GM04504 (cell line): ENCODE data around the gene EDARADD.
"Not testable (repeated sequence)": the region's sequence is repeated elsewhere in the genome, so short reads cannot be mapped to it uniquely, and the experiment has no call there.

Experiments used
- DNase-seq: peaks from one replicate; pipeline ENCODE4 v3.0.0-alpha.2; 2012; ENCODE audit warnings: low read depth

The EDARADD gene

GRCh38 chr1:236489710-236490377, 95.8 kb downstream of the EDARADD start:
- peak; percentile 24 for DNase-seq

GRCh38 chr1:236491469-236492136, 97.5 kb downstream of the EDARADD start:
- no peak for DNase-seq

- DNase-seq, result no peak
These were observed 98.3 kb downstream of the EDARADD start for GRCh38 chr1:236492378-236492777.

DNA sequence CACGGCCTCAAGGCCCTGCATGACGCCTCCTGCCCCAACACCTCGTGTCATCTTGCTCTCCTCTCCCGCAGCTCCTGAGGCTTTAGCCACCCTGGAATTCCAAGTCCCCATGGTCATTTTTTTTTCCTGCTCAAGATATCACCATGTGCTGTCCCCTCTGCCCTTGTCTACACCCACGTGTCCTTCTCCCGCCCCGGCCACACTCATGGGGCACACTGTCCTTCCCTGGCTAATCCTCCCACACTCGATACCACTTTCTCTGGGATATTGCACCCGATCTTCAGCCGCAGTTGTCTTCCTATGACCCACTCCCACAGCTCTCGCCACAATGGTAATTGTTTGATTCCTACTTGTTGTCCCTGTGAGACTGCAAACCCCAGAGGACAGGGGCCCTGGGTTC, 100.0 kb downstream of the EDARADD start:
- DNase-seq, result no peak

GRCh38 chr1:236494586-236495466, 100.7 kb downstream of the EDARADD start:
- no peak for DNase-seq

DNA sequence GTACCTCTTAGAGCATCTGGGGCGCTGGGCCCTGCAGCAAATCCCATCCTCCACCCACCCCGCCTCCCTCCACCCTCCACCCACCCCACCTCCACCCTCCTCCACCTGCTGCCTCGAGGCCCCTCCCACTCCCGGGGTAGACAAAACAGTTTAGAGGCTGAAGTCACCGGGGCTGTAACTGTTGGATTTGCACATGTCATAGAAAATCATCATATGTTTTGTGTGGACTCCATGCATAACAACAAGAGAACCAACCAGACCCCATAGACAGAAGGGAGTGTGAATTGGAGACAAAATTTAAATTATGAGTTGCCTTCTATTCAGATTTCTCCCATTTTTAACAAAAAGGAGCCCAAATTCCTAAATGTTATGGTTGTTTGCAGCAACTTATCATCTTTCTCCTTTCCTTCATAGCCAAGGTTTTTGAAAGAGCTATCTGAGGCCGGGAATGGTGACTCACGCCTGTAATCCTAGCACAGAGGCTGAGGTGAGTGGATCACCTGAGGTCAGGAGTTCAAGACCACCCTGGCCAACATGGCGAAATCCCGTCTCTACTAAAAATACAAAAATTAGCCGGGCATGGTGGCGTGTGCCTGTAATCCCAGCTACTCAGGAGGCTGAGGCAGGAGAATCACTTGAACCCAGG, 101.5 kb downstream of the EDARADD start:
- no peak for DNase-seq

DNA sequence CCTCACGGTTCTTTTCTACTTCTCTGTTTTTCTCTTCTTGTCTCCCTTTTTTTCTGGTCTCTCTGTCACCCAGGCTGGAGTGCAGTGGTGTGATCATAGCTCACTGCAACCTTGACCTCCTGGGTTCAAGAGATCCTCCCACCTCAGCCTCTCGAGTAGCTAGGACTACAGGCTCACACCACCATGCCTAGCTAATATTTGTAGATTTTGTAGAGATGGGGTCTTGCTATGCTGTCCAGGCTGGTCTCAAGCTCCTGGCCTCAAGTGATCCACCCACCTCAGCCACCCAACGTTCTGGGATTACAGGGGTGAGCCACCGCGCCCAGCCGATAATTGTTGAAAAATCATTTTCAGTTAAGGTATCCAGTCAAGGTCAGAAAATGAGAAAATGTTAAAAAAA, 103.8 kb downstream of the EDARADD start:
- no peak for DNase-seq

DNA sequence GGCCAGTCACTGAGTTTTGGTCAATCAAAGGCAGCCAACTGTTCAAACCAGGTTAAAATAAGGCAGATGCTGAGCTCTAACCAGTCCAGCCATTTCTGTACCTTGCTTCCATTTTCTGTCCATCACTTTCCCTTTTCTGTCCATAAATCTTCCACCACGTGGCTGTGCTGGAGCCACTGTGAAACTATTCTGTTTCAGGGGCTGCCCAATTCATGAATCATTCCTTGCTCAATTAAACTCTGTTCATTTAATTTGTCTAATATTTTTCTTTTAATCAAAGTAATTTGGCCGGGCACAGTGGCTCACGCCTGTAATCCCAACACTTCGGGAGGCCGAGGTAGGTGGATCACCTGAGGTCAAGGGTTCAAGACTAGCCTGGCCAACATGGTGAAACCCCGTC, 107.0 kb downstream of the EDARADD start:
- DNase-seq, result no peak

- DNase-seq, result no peak
These were observed 108.5 kb downstream of the EDARADD start for GRCh38 chr1:236502579-236502971.

- no peak for DNase-seq
These were observed 109.0 kb downstream of the EDARADD start for GRCh38 chr1:236502972-236503639.

DNA sequence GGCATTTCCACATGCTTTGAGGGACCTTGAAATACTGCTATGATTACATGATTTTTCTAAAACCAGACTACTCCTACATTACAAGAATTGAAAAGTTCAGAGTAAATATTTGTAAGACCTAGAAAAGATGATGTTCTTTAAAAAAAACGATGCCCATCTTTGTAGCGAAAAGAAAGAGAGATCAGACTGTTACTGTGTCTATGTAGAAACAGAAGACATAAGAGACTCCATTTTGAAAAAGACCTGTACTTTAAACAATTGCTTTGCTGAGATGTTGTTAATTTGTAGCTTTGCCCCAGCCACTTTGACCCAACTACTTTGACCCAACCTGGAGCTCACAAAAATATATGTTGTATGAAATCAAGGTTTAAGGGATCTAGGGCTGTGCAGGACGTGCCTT, 110.3 kb downstream of the EDARADD start:
- not testable (repeated sequence) for DNase-seq

GRCh38 chr1:236507022-236507700, 113.1 kb downstream of the EDARADD start:
- no peak for DNase-seq

- DNase-seq, result no peak
These were observed 114.5 kb downstream of the EDARADD start for GRCh38 chr1:236508593-236509027.

DNA sequence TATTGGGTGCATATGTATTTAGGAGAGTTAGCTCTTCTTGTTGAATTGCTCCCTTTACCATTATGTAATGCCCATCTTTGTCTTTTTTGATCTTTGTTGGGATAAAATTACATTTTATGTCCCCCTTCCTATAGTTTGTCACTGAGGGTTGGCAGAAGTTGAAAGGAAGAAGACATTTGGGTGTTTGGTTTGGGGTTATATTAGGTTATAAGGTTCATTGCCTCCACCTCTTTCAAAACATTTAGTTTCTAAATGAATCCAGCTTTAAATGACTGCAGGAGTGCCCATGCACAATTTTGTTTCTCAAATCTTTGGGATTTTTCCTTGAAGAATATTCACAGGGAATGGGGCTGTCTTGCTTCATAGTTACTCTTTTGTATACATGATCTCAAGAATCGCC, 115.1 kb downstream of the EDARADD start:
- no peak for DNase-seq

GRCh38 chr1:236509647-236510401, 115.7 kb downstream of the EDARADD start:
- no peak for DNase-seq

- no peak for DNase-seq
These were observed 117.8 kb downstream of the EDARADD start for GRCh38 chr1:236511735-236512418.

DNA sequence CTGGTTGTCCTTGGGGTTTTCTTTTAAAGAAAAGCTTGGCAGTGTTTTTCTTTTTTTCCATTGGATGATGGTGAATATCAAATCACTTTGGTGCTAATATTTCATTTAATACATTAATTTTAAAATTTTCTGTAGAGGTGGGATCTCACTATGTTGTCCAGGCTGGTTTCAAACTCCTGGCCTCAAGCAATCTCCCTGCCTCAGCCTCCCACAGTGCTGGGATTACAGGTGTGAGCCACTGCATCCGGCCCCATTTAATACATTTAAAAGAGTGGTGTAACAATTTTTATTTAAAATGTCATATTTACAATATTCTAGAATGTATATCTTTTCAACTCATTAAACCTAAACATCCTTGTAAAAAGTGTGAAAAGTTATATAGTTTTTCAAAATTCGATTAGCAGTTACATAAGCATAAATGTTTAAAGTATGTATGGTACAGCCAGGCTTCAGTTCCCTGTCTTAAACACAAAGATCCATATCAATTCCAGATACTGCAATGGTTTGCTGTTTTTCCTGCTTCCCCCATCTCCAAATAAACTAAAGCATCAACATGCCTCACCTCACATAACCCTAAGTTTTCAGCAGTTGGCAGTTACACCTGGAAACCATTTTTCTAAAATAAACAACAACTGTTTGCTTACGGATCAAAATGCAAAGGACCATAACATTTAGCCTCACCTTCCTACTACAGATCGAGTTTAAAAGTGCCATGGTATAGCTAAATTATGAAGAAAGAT, 120.8 kb downstream of the EDARADD start:
- DNase-seq, result no peak

DNA sequence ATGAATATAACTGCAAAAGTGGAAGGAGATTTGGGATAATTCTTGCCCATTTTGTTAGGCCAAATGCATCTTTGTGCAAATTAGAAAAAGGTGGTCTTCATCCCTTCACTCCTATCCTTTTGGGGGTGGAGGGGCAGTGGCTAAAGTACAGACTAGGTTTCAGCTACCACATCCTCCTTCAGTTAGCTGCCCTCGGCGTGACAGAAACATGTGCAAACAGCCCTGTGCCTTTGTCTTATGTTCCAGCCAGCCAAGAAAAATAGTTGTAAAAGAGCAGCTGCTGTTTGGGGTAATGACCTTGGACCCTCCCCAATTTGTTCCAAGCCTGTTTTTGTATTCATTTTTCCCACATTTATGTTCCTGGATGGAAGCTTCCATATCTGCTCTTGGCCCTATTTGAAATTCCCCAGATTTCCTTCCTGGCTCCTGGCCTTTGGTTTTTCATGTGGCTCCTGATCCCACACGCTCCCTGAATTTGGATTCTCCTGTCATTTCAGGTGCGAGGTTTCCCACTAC, 121.4 kb downstream of the EDARADD start:
- DNase-seq, result no peak
